ENCODE measurements around the gene NCS1.

Gene NCS1

GRCh38 chr9:130201399-130201873 lies 29.2 kb downstream of the NCS1 start:
- H3K36me3 ChIP-seq (ENCODE audit: control insufficient read depth, insufficient read depth, low read length) = no peaks in the 10 kb centered on the region
- no peaks in the 10 kb centered on the region for H3K79me2 ChIP-seq
- no peak overlapping the region for H3K4me2 ChIP-seq (ENCODE audit: low read length)
- no peaks in the 10 kb centered on the region for H3K4me1 ChIP-seq
- no peak overlapping the region for H2AFZ ChIP-seq
- H3K4me3 ChIP-seq (ENCODE audit: low read depth, low read length) = no peak overlapping the region
- H3K27ac ChIP-seq = no peak overlapping the region
- H3K9ac ChIP-seq = no peak overlapping the region
- H3K9me3 ChIP-seq (ENCODE audit: control insufficient read depth, low read length) = no peaks in the 10 kb centered on the region
- no peak for TF ChIP-seq CTCF (IDR thresholded peaks at IDR 0.05)
- H3K27me3 ChIP-seq (ENCODE audit: control insufficient read depth, insufficient read depth, low read length) = no peaks in the 10 kb centered on the region

GRCh38 chr9:130201974-130202373 lies 29.8 kb downstream of the NCS1 start:
- TF ChIP-seq CTCF (IDR thresholded peaks at IDR 0.05) = no peak
- Histone ChIP-seq H2AFZ (no peak overlapping the region), H3K4me1 (no peaks in the 10 kb centered on the region), H3K9ac (no peak overlapping the region), H3K79me2 (no peaks in the 10 kb centered on the region), H3K36me3 (ENCODE audit: control insufficient read depth, insufficient read depth, low read length) (no peaks in the 10 kb centered on the region), H3K4me3 (ENCODE audit: low read depth, low read length) (no peak overlapping the region), H3K27ac (no peak overlapping the region), H3K9me3 (ENCODE audit: control insufficient read depth, low read length) (no peaks in the 10 kb centered on the region), H3K4me2 (ENCODE audit: low read length) (no peak overlapping the region), H3K27me3 (ENCODE audit: control insufficient read depth, insufficient read depth, low read length) (no peaks in the 10 kb centered on the region)

- Histone ChIP-seq H3K9ac (no peak overlapping the region), H3K4me3 (ENCODE audit: low read depth, low read length) (no peak overlapping the region), H3K36me3 (ENCODE audit: control insufficient read depth, insufficient read depth, low read length) (no peaks in the 10 kb centered on the region), H3K9me3 (ENCODE audit: control insufficient read depth, low read length) (no peaks in the 10 kb centered on the region), H3K27me3 (ENCODE audit: control insufficient read depth, insufficient read depth, low read length) (no peaks in the 10 kb centered on the region), H3K4me2 (ENCODE audit: low read length) (no peak overlapping the region), H2AFZ (no peak overlapping the region), H3K4me1 (no peaks in the 10 kb centered on the region), H3K27ac (no peak overlapping the region), H3K79me2 (no peaks in the 10 kb centered on the region)
- no peak for TF ChIP-seq CTCF (IDR thresholded peaks at IDR 0.05)
These were observed 32.1 kb downstream of the NCS1 start for GRCh38 chr9:130204341-130204740.

GRCh38 chr9:130204959-130205358 lies 32.8 kb downstream of the NCS1 start:
- Histone ChIP-seq H3K27ac (no peak overlapping the region), H3K36me3 (ENCODE audit: control insufficient read depth, insufficient read depth, low read length) (no peaks in the 10 kb centered on the region), H3K27me3 (ENCODE audit: control insufficient read depth, insufficient read depth, low read length) (no peaks in the 10 kb centered on the region), H2AFZ (no peak overlapping the region), H3K9ac (no peak overlapping the region), H3K9me3 (ENCODE audit: control insufficient read depth, low read length) (no peaks in the 10 kb centered on the region), H3K4me1 (no peaks in the 10 kb centered on the region), H3K4me3 (ENCODE audit: low read depth, low read length) (no peak overlapping the region), H3K4me2 (ENCODE audit: low read length) (no peak overlapping the region), H3K79me2 (no peaks in the 10 kb centered on the region)
- no peak for TF ChIP-seq CTCF (IDR thresholded peaks at IDR 0.05)

GRCh38 chr9:130205912-130206311 lies 33.7 kb downstream of the NCS1 start:
- Histone ChIP-seq H3K36me3 (ENCODE audit: control insufficient read depth, insufficient read depth, low read length) (no peaks in the 10 kb centered on the region), H3K4me1 (no peaks in the 10 kb centered on the region), H3K4me2 (ENCODE audit: low read length) (no peak overlapping the region), H2AFZ (no peak overlapping the region), H3K79me2 (no peaks in the 10 kb centered on the region), H3K9ac (no peak overlapping the region), H3K9me3 (ENCODE audit: control insufficient read depth, low read length) (no peaks in the 10 kb centered on the region), H3K27ac (no peak overlapping the region), H3K27me3 (ENCODE audit: control insufficient read depth, insufficient read depth, low read length) (no peaks in the 10 kb centered on the region), H3K4me3 (ENCODE audit: low read depth, low read length) (no peak overlapping the region)
- no peak for TF ChIP-seq CTCF (IDR thresholded peaks at IDR 0.05)

Measured in parathyroid adenoma (tissue), 2 donors.